Dermis blood vessel endothelial cell (primary cell): ENCODE results near the gene GJA9. TPM values are rescaled to one million over a fixed set of nuclear protein-coding genes. Genes with fewer than 3 reads are reported as not detected.
A peak's percentile ranks its signal among the peaks of the same experiment; 100 is the strongest.
"Not testable (repeated sequence)": the region's sequence is repeated elsewhere in the genome, so short reads cannot be mapped to it uniquely, and the experiment has no call there.

Experiments
- DNase-seq: peaks from one replicate; pipeline ENCODE4 v3.0.0; 2010
- total RNA-seq: library from RNA; depleted of rRNA; stranded (reverse); fragments of >200 nt; gene quantifications from 2 replicates; pipeline ENCODE4 v1.2.3, GENCODE V29; 2014

GJA9 gene
- total RNA-seq, result not detected in 2 replicates

DNA sequence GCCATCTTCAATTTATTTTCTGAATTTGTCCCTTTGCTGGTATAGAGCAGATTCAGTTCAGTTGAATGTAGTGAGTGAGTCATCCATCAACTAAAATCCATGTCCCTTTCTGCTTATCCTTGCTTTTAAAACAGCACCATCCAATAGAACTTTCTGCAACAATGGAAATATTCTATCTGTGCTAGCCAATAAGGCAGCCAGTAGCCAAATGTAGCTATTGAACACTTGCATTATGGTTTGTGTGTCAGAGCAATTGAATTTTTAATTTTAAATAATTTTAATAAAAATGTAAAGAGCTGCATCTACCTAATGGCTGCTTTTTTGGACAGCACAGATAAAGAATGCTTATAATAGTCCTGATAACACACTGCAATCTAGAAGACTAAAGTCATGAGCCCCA is at the start of gene GJA9:
Gene GJA9 (minus strand): TSS at position 101 of the 400 bp plus-strand sequence. CDS start 5,489 bp downstream, outside the sequence.
- no peak for DNase-seq

- DNase-seq, result no peak
These were observed 48.1 kb upstream of the GJA9 start for GRCh38 chr1:38929476-38929875.

DNA sequence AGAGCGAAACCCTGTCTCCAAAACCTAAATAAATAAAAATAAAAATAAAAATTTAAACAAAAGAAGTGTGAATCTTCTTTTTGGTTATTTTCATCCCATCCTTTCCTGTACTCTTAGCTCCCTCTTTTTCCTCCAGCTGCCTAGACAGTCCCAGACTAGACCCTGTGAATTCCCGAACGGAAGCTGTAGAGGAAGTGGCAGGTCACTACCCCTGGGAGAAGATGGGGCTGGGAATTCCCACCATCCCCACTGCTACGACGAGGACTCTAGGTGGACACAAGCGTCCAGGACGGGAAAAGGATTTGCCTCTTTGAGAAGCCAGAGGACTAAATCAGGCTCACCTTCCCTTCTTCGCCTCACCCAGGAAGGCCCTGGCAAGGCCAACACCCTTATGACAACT is 47.7 kb upstream of the GJA9 start:
- DNase-seq, result peak; percentile 8

- DNase-seq, result no peak
These were observed 44.7 kb upstream of the GJA9 start for GRCh38 chr1:38926091-38926490.

DNA sequence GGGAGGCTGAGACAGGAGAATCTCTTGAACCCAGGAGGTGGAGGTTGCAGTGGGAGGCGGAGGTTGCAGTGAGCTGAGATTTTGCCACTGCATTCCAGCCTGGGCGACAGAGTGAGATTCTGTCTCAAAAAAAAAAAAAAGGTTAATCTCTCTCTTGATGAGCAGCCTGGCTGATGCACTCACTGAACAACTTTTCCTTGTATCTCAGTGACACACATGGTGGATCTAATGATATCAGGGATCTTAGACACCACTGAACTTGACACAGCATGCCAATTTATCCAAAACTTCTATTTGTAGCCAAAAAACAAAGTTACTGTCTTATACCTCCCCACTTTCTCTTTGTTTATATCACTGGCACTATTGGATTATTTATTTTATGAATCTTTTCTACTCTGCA is 44.0 kb upstream of the GJA9 start:
- no peak for DNase-seq

DNA sequence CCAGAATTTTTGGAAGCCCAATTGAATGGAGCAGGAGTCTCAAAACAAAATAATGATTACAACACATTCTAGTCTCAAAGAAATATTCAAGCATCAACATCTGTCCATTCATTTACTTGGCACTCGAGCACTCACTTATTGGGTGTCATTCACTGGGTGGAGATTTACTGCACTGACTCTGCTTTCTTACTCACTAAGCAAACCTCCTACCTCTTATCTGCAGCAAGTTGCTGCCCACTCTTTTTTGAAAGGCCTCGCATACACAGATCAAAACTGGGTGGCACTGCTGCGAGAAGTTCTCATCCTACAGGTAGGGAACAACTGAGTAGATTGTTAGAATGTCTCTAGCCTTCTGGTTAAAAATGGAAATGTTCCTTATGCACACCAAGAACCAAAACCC is 42.2 kb upstream of the GJA9 start:
- no peak for DNase-seq

DNA sequence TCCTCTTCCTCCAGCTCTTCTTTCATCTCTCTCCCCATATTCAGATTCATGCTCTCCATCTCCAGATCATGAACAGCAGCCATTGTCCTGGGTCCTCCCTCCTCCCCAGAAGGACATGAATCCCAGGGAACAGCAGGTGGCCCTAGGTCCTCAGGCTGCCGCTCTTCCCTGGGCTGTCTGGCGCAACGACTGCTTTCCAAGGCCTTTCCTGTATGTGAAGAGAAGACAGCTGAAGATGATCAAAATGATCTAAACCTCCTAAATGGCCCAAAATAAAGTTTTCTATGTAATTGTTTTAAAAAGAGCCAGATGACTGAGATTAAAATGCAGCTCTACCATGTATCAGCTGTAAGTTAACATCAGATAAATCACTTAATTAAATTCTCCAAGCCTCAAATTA is 37.7 kb upstream of the GJA9 start:
- no peak for DNase-seq

DNA sequence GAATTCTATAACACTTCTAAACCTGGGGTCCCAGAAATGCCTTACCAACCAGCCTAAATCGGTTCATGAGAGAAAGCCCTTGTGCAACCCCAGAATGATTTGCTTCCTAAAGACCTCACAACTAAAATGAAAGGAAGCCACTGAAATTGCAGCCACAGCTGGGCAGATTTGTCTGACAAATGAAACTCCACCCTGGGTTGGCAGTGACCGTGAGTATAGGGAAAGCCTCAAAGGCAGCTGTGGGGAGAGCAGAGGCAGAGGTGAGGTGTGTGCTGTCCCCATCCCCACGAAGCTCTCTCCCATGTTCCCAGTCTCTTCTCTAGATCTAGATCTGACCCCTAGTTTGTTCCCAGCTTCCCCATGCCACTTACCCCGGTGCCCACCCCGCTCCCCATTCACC is 37.2 kb upstream of the GJA9 start:
- no peak for DNase-seq

GRCh38 chr1:38917772-38918171 is 36.4 kb upstream of the GJA9 start:
- no peak for DNase-seq

DNA sequence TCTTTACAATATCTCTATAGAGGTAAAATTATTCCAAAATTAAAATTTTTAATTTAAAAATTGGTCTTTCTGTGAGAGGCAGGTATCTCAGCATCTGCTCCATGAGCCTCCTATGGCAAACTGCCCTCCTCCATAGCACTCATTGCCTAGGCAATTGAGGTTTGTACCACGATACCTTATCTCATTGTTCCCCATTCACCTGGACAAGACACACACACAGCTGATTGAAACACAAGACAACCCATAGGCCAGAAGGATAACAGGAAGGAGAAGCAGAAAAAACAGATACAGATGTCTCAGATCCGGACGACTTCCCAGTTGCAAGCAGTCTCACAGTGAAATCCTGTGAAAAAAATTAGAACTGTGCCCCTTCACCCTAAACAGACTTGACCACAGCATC is 36.0 kb upstream of the GJA9 start:
- DNase-seq, result no peak

GRCh38 chr1:38915352-38915948 is 34.1 kb upstream of the GJA9 start:
- no peak for DNase-seq

- not testable (repeated sequence) for DNase-seq
These were observed 33.5 kb upstream of the GJA9 start for GRCh38 chr1:38914908-38915307.

DNA sequence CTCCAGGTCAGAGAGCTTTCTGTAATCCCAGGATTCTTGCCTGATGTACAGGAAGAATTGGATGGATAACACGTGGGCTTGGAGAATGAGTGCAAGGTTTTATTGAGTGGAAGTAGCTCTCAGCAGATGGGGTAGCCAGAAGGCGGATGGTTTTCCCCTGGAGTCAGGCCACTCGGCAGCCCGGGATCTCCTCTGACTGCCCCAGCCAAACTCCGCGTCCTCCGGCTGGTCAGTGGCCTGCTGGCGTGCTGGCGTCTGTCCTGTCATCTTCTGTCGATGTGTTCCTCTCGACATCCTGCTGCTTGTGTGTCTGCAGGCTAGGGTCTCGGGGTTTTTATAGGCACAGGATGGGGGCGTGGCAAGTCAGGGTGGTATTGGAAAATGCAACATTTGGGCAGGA is 27.4 kb upstream of the GJA9 start:
- DNase-seq, result no peak

GRCh38 chr1:38905985-38906384 is 24.6 kb upstream of the GJA9 start:
- DNase-seq, result no peak

GRCh38 chr1:38899560-38899959 is 18.2 kb upstream of the GJA9 start:
- no peak for DNase-seq

DNA sequence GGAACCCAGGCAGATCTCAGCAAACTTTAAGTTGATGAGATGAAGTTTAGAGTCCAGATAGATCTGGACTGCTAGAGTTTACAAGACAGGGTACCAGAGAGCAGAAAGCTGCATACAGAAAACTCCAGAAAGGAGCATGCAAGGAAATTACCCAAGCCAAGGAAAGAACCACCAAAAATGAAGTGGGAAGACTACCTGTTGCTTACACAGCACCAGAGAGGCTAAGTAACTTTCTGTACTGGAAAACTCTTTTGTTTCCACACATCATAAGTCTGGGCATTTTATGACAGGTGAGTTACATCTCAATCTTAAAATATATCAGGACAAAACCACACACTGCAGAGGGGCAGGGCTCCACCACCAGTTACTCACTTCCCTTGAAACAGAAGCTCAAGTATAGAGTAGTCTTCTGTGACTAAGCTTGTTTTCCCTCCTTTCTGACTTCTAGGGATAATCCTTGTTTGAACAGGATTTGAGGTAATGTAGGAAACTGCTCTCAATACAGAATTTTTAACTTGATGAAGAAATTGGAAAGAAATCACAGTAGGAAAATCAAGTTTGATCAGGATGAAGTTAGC is 17.4 kb upstream of the GJA9 start:
- DNase-seq, result peak; percentile 9

- no peak for DNase-seq
These were observed 14.8 kb upstream of the GJA9 start for GRCh38 chr1:38896169-38896568.

DNA sequence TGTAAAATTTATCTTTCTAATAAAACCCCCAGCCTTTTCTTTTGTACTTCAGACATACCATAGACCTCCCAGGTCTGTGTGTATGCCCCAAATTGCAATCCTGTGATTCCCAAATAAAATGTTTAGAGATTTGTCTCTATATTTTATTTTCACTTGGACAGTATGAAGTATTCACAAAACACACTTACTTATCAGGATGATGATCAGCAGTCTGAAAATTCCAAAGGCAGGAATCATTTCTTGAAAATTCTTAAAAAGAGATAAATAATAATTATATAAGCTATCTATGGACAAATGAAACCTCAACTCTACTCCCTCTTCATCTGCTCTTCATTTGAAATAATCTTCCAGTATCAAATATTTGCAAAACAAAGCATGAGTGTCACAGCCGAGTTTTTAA is 11.6 kb upstream of the GJA9 start:
- DNase-seq, result no peak

GRCh38 chr1:38891753-38892152 is 10.4 kb upstream of the GJA9 start:
- no peak for DNase-seq

- DNase-seq, result no peak
These were observed 8.2 kb upstream of the GJA9 start for GRCh38 chr1:38889589-38889988.

GRCh38 chr1:38888423-38889333 is 7.3 kb upstream of the GJA9 start:
- no peak for DNase-seq

DNA sequence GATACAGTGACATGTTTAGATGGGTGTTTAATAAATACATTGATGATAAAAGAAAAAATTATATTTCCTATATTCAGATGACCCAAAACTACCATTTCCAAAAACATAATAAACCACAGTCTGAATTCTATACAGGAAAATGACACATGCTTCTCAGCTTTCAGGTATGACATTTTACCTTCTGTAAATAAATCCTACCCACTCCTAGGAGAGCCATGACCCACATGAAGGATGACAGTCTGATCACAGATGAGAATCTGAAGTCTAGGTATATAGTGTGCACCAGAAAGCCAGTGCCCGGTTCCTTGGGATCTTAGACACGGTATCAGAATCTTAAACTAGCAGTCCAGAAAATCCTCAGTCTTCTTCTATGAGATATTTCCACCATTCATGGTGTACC is 3.7 kb upstream of the GJA9 start:
- DNase-seq, result no peak

DNA sequence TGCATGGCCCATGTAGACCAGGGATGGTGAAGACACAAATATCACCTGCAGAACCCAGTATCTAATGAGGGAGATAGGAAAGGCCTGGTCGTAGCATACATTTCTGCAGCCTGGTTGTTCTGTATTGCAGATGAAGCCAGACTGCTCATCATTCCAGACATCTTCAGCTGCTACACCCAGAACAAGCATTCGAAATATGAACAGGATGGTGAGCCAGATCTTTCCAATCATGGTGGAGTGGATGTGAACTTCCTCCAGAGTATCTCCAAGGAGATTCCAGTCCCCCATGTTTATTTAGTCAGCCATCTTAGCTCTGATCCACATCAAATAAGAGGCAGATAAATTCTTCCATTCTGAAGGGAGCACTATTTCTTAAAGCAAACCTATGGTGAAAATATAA is 5.6 kb downstream of the GJA9 start:
- DNase-seq, result no peak
